ENCODE data around the gene ZBP1.

DNA sequence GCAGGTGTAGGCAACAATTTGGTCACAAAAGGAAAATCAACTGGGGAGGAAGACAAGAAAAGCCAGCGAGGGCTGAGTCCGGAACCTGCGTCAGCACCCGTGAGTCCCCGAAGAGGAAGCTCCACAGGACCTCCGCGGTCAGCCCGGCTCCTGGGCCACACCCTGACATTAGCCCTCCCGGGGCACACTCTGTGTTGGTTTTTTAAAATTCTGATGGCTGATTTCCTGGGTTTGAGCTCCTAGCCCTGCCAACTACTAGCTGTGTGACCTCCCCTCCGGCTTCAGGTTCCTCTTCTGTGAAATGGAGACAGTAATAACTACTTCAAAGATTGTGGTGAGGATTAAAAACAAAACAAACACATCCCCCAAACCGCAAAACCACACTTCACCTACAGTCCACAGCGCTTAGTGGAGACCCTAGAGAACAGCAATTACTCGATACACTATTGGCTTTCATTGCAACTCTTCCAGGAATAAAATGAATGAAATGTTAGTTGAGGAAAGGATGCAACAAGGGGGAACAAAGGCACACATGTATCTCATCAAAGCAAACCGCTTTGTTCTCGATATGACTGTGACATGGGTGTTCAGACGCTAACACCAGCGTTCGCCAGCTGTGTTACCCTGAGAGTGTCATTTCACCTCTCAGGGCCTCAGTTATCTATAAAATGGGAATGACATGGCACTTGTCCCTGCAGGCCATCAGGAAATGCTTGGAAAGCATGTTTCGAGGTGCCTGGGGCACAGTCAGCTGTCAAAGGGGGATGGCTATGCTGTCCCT lies 985 bp downstream of the ZBP1 start:
- TF ChIP-seq, protein P1, sequence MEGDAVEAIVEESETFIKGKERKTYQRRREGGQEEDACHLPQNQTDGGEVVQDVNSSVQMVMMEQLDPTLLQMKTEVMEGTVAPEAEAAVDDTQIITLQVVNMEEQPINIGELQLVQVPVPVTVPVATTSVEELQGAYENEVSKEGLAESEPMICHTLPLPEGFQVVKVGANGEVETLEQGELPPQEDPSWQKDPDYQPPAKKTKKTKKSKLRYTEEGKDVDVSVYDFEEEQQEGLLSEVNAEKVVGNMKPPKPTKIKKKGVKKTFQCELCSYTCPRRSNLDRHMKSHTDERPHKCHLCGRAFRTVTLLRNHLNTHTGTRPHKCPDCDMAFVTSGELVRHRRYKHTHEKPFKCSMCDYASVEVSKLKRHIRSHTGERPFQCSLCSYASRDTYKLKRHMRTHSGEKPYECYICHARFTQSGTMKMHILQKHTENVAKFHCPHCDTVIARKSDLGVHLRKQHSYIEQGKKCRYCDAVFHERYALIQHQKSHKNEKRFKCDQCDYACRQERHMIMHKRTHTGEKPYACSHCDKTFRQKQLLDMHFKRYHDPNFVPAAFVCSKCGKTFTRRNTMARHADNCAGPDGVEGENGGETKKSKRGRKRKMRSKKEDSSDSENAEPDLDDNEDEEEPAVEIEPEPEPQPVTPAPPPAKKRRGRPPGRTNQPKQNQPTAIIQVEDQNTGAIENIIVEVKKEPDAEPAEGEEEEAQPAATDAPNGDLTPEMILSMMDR (IDR thresholded peaks at IDR 0.05): no peak
- no peak for TF ChIP-seq POLR2A (IDR thresholded peaks at IDR 0.05)
